Activated CD4-positive, alpha-beta T cell treated with anti-CD3 and anti-CD28 coated beads, Interleukin-2, Interleukin-6, amounts not matched to agents 100 ng/mL and 50 ng/mL, durations not matched to agents 16 hours and 8 hours (primary cell): Measurements from ENCODE around the gene ARMH2.
"Not testable (repeated sequence)": the region's sequence is repeated elsewhere in the genome, so short reads cannot be mapped to it uniquely, and the experiment has no call there.

Experiments used
- DNase-seq: peaks from one replicate; pipeline ENCODE4 v3.0.0-alpha.2; 2020

Gene ARMH2

GRCh38 chr6:24809728-24810127, 11.0 kb upstream of the ARMH2 start:
- DNase-seq: no peak

GRCh38 chr6:24807584-24807983, 8.9 kb upstream of the ARMH2 start:
- no peak for DNase-seq

- DNase-seq: no peak
Measured at GRCh38 chr6:24802271-24803059, 3.7 kb upstream of the ARMH2 start.

- no peak for DNase-seq
Measured at GRCh38 chr6:24799541-24799915, 811 bp upstream of the ARMH2 start.

- no peak for DNase-seq
Measured at GRCh38 chr6:24797596-24798216, 1.0 kb downstream of the ARMH2 start.

GRCh38 chr6:24796616-24797290, 2.0 kb downstream of the ARMH2 start:
- DNase-seq: no peak

- no peak for DNase-seq
Measured at GRCh38 chr6:24795106-24795505, 3.6 kb downstream of the ARMH2 start.

GRCh38 chr6:24788031-24788665, 10.6 kb downstream of the ARMH2 start:
- DNase-seq: peak; percentile 25

GRCh38 chr6:24780206-24780605, 18.5 kb downstream of the ARMH2 start:
- DNase-seq: no peak

GRCh38 chr6:24779416-24780016, 19.2 kb downstream of the ARMH2 start:
- no peak for DNase-seq

GRCh38 chr6:24778878-24779277, 19.8 kb downstream of the ARMH2 start:
- DNase-seq: no peak

- DNase-seq: no peak
Measured at GRCh38 chr6:24778121-24778520, 20.6 kb downstream of the ARMH2 start.

GRCh38 chr6:24777227-24777626, 21.5 kb downstream of the ARMH2 start:
- DNase-seq: no peak

GRCh38 chr6:24775520-24776058, 23.1 kb downstream of the ARMH2 start:
- DNase-seq: peak; percentile 46

- DNase-seq: peak; percentile 99
Measured at GRCh38 chr6:24774696-24775519, 23.8 kb downstream of the ARMH2 start, which contains the start of gene GMNN. Gene GMNN (plus strand): TSS chr6:24774937. CDS start chr6:24777247, 2,310 bp downstream.

- DNase-seq: no peak
Measured at GRCh38 chr6:24768361-24768760, 30.4 kb downstream of the ARMH2 start.

- peak; percentile 48 for DNase-seq
Measured at GRCh38 chr6:24766680-24767462, 31.8 kb downstream of the ARMH2 start.

- not testable (repeated sequence) for DNase-seq
Measured at GRCh38 chr6:24765968-24766367, 32.7 kb downstream of the ARMH2 start.

- DNase-seq: not testable (repeated sequence)
Measured at GRCh38 chr6:24764833-24765828, 33.6 kb downstream of the ARMH2 start.

GRCh38 chr6:24763578-24763977, 35.1 kb downstream of the ARMH2 start:
- DNase-seq: no peak
